Endothelial cell of umbilical vein (primary cell): ENCODE results near the gene IGF2R. TPM values are rescaled to one million over a fixed set of nuclear protein-coding genes. Genes with fewer than 3 reads are reported as not detected.

Experiments
- BruUV-seq: library from RNA; stranded (reverse); fragments of 400-500 nt; replicated peaks from 2 replicates; lab custom pipeline; 2021; lab: Mats Ljungman, UMichigan
- CTCF ChIA-PET: fragments of 300-600, 350-600 bp; sonication (Branson Sonifier 250); formaldehyde crosslinking; loops from one replicate; lab custom pipeline; 2021; ENCODE audit warnings: antibody characterized with exemption, inconsistent platforms; lab: Charles Lee
- POLR2A ChIA-PET: fragments of 300-600, 350-600 bp; sonication (Branson Sonifier 250); formaldehyde crosslinking; loops from one replicate; lab custom pipeline; 2021; ENCODE audit warnings: antibody characterized with exemption, inconsistent platforms; lab: Charles Lee
- DNase-seq: peaks from one replicate; pipeline ENCODE4 v3.0.0-alpha.2; 2011; ENCODE audit warnings: low read depth, low spot score
- FAIRE-seq: peaks from 2 replicates; lab custom pipeline; 2011; peaks lifted over from hg19 to GRCh38; lab: Jason Lieb, UNC
- H2AFZ ChIP-seq: 2 replicates; pipeline ENCODE4 v1.6.0; 2012; ENCODE audit warnings: low read depth, low read length, control low read depth, inconsistent platforms
- H3K27ac ChIP-seq: 2 replicates; pipeline ENCODE4 v1.5.1; 2011; ENCODE audit warnings: low read depth, mild to moderate bottlenecking, control low read depth, low read length, moderate library complexity; ENCODE audit not compliant: insufficient read depth
- H3K27me3 ChIP-seq, 2 experiments: 2 replicates each; pipeline versions ENCODE4 v1.6.0 to v1.6.1; 2011; ENCODE audit warnings: low read length in 2 of 2, mixed read lengths in 1 of 2; ENCODE audit not compliant: control insufficient read depth in 2 of 2, insufficient read depth in 2 of 2
- H3K36me3 ChIP-seq, 2 experiments: 2 replicates in 1 of 2; 3 replicates in 1 of 2; pipeline ENCODE4 v1.5.1; 2011; ENCODE audit warnings: low read length in 2 of 2, mild to moderate bottlenecking in 1 of 2, moderate library complexity in 1 of 2; ENCODE audit not compliant: control insufficient read depth in 2 of 2, insufficient read depth in 2 of 2; ENCODE audit errors: extremely low read depth in 1 of 2
- H3K4me1 ChIP-seq: 3 replicates; pipeline ENCODE4 v1.5.1; 2011; ENCODE audit warnings: mild to moderate bottlenecking, low read length; ENCODE audit not compliant: control insufficient read depth, insufficient read depth; ENCODE audit errors: extremely low read depth
- H3K4me2 ChIP-seq: 2 replicates; pipeline ENCODE4 v1.6.1; 2011; ENCODE audit warnings: low read length, control low read depth, mixed read lengths; ENCODE audit not compliant: insufficient read depth
- H3K4me3 ChIP-seq, 3 experiments: fragments of 200-600 bp in 1 of 3; sonication (generic), shearing (Covaris generic) in 1 of 3; replicated peaks in 1 of 3; 2 replicates each; pipeline ENCODE4 v1.5.1; 2011 to 2016; ENCODE audit warnings: control low read depth in 3 of 3, low read length in 3 of 3, mild to moderate bottlenecking in 2 of 3, inconsistent platforms in 1 of 3, low read depth in 1 of 3, moderate library complexity in 1 of 3; ENCODE audit not compliant: insufficient read depth in 1 of 3
- H3K79me2 ChIP-seq: 2 replicates; pipeline ENCODE4 v1.6.0; 2012; ENCODE audit warnings: low read length, inconsistent platforms; ENCODE audit not compliant: control insufficient read depth, insufficient read depth
- H3K9ac ChIP-seq: replicated peaks from 2 replicates; pipeline ENCODE3; 2011; ENCODE audit warnings: low read length, control low read depth; ENCODE audit not compliant: insufficient read depth; ENCODE audit errors: extremely low read depth
- H3K9me1 ChIP-seq: replicated peaks from 3 replicates; pipeline ENCODE4 v1.6.0; 2011; ENCODE audit warnings: mild to moderate bottlenecking, low read length; ENCODE audit not compliant: control insufficient read depth, insufficient read depth; ENCODE audit errors: extremely low read depth
- H3K9me3 ChIP-seq: replicated peaks from 2 replicates; pipeline ENCODE4 v1.5.1; 2012; ENCODE audit warnings: low read length, inconsistent platforms; ENCODE audit not compliant: control insufficient read depth, insufficient read depth
- H4K20me1 ChIP-seq: replicated peaks from 2 replicates; pipeline ENCODE3; 2011; ENCODE audit warnings: mild to moderate bottlenecking, low read length; ENCODE audit not compliant: control insufficient read depth, insufficient read depth; ENCODE audit errors: extremely low read depth
- EZH2 ChIP-seq: IDR thresholded peaks from 2 replicates; pipeline ENCODE4 v1.6.1; 2012; ENCODE audit warnings: borderline replicate concordance, low read depth, mild to moderate bottlenecking, moderate library complexity, low read length, inconsistent platforms; ENCODE audit not compliant: severe bottlenecking
- FOS ChIP-seq: IDR thresholded peaks from 2 replicates; pipeline ENCODE4 v1.6.1; 2011; ENCODE audit warnings: mild to moderate bottlenecking, low read length, moderate library complexity, borderline replicate concordance; ENCODE audit not compliant: insufficient read depth
- JUN ChIP-seq: IDR thresholded peaks from 2 replicates; pipeline ENCODE4 v1.6.1; 2011; ENCODE audit warnings: borderline replicate concordance, low read depth; ENCODE audit not compliant: insufficient read length, insufficient read depth
- MYC ChIP-seq: IDR thresholded peaks from one replicate; pipeline ENCODE4 v1.6.1; 2011; ENCODE audit warnings: mild to moderate bottlenecking, low read depth, low read length
- POLR2AphosphoS5 ChIP-seq: IDR thresholded peaks from 2 replicates; pipeline ENCODE4 v1.6.1; 2012; ENCODE audit warnings: low read depth, mild to moderate bottlenecking, control low read depth, low read length, moderate library complexity; ENCODE audit not compliant: insufficient read depth
- dilution Hi-C: fragments of 300-500 bp; cut with MboI; formaldehyde crosslinking; loops from one replicate; pipeline ENCODE4 v1.15.0; 2019; ENCODE audit warnings: low sequenced_read_pairs; ENCODE audit not compliant: extremely low pct_ligation_motif_present
- intact Hi-C: fragments of 100-400 bp; cut with micrococcal nuclease; formaldehyde crosslinking; loops from one replicate; pipeline ENCODE4 v1.10.0; 2022
- polyA plus RNA-seq, 4 experiments: library from polyadenylated mRNA; depleted of rRNA in 3 of 4; stranded (reverse) in 3 of 4; unstranded in 1 of 4; fragments of >200 nt; gene quantifications; 2 replicates each; pipeline versions ENCODE4 v1.2.1 to v1.2.3, GENCODE V29; 2011 to 2012; ENCODE audit warnings: missing spikeins in 1 of 4
- total RNA-seq: library from RNA; stranded (reverse); gene quantifications from 2 replicates; pipeline ENCODE4 v1.2.3, GENCODE V29; 2021
- TF ChIP-seq, protein P1 (sequence below), 2 donors: IDR thresholded peaks; 1 replicate in 1 of 2; 2 replicates in 1 of 2; pipeline ENCODE4 v1.5.1; 2011; ENCODE audit warnings: low read length in 2 of 2, mild to moderate bottlenecking in 2 of 2, moderate library complexity in 2 of 2, control low read depth in 1 of 2, inconsistent platforms in 1 of 2, low read depth in 1 of 2; ENCODE audit not compliant: insufficient read depth in 1 of 2; ENCODE audit errors: extremely low read depth in 1 of 2
- TF ChIP-seq, protein P2 (sequence below): IDR thresholded peaks from 2 replicates; pipeline ENCODE4 v1.6.1; 2011; ENCODE audit not compliant: insufficient read depth, insufficient read length

The IGF2R gene
- total and polyA plus RNA-seq, 2 donors (not counting 3 experiments of a cell fraction or from before 2014, with no cell fraction given): 16.3 to 60.2 TPM

DNA sequence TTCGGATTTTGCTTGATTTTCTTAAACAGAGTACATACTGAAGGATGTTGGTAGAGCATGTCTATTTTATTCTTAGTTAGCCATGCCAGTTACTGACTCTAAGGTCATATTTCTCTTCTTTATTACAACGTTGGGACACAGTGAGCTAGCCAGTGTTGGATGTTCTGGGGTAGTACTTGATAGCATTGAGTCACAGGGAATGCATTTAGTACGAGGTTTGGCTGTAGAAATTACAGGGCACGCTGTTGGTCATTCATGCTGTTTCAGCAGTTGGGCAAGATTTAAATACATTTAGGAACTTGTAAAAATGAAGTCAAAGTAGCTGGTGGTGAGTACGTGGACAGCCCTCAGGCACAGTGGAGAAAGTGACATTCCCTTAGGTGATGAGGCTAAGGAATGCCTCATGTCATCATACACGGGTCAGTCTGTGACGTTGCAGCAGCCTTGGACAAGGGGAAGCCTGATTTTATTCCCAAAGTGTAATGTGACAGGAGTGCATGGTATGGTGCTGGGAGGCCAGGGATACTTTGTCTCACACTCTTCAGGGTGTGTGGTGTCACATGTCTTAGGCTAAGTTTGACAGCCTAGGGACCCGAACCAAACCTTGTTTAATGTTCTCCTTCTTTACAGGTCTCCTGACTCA is 95.0 kb downstream of the IGF2R start:
- dilution Hi-C loops: no loop called here
- TF ChIP-seq EZH2: no peak
- no peak for TF ChIP-seq FOS
- no peak for TF ChIP-seq POLR2AphosphoS5
- no peak for TF ChIP-seq MYC
- TF ChIP-seq, protein P1, sequence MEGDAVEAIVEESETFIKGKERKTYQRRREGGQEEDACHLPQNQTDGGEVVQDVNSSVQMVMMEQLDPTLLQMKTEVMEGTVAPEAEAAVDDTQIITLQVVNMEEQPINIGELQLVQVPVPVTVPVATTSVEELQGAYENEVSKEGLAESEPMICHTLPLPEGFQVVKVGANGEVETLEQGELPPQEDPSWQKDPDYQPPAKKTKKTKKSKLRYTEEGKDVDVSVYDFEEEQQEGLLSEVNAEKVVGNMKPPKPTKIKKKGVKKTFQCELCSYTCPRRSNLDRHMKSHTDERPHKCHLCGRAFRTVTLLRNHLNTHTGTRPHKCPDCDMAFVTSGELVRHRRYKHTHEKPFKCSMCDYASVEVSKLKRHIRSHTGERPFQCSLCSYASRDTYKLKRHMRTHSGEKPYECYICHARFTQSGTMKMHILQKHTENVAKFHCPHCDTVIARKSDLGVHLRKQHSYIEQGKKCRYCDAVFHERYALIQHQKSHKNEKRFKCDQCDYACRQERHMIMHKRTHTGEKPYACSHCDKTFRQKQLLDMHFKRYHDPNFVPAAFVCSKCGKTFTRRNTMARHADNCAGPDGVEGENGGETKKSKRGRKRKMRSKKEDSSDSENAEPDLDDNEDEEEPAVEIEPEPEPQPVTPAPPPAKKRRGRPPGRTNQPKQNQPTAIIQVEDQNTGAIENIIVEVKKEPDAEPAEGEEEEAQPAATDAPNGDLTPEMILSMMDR (IDR thresholded peaks at IDR 0.05; ENCODE audit: extremely low read depth in 1 of 2, insufficient read depth in 1 of 2, low read depth in 1 of 2, low read length in 2 of 2): no peak
- TF ChIP-seq, protein P2, sequence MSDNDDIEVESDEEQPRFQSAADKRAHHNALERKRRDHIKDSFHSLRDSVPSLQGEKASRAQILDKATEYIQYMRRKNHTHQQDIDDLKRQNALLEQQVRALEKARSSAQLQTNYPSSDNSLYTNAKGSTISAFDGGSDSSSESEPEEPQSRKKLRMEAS: no peak
- no peak for TF ChIP-seq JUN
- Histone ChIP-seq H4K20me1 (no peaks in the 10 kb centered on the region), H3K9ac (no peak overlapping the region), H3K9me1 (no peaks in the 10 kb centered on the region), H3K4me2 (no peak overlapping the region), H3K4me3 (no peak overlapping the region), H3K9me3 (no peaks in the 10 kb centered on the region), H3K79me2 (no peaks in the 10 kb centered on the region), H3K27me3 (no peaks in the 10 kb centered on the region), H2AFZ (no peak overlapping the region), H3K27ac (no peak overlapping the region), H3K36me3 (peaks cover 0 to 29% of the 10 kb centered on the region in 2 experiments), H3K4me1 (no peaks in the 10 kb centered on the region)
- no TSS peak for BruUV-seq
- DNase-seq (no peak), FAIRE-seq (no peak)
- ChIA-PET POLR2A (no interaction called here), CTCF (no interaction called here)
- intact Hi-C loops: no loop called here
